ENCODE results near the gene NPHP4.
"Not testable (repeated sequence)": the region's sequence is repeated elsewhere in the genome, so short reads cannot be mapped to it uniquely, and the experiment has no call there.

Gene NPHP4

DNA sequence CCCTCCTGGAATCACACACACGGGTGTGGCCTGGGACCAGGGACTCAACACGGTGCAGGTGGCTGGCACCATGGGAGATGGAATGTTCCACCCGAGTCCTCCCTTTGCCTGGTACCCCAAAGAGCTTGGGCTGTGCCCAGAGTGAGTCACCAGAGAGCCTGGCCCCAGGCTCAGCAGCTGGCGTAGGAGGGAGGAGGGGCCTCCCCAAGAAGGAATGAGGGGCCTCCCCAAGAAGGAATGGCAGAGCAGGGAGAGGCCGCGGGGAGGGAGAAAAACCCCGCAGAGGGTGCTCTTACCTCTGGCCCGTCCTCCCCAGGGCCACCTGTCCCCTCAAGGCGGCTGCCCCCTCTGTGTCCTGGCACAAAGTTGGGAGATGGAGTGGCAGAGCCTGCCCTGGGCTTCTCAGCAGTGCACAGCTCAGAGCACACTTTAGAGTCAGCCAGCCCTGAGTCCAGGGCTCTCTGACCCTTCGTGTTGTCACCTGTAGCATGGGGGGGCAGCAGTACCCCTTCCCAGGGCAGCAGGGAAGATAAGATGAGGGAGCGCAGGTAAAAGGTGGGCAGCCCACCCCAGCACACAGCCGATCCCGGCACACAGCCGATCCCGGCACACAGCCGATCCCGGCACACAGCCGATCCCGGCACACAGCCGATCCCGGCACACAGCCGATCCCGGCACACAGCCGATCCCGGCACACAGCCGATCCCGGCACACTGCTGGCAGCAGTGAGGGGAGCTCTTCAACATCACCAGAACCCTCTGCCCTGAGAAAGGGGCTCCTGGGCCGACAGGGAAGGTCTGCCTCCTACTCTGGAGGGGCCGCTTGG, 33.3 kb upstream of the NPHP4 start:
- no peak for TF ChIP-seq CTCF (IDR thresholded peaks at IDR 0.05; ENCODE audit: borderline replicate concordance, control extremely low read depth, extremely low read depth, insufficient read depth, missing control alignments)
- no peak for DNase-seq (ENCODE audit: low spot score)
- in situ Hi-C loops (cut with MboI; ENCODE audit: low sequenced_read_pairs, unreplicated experiment), result no loop called here

DNA sequence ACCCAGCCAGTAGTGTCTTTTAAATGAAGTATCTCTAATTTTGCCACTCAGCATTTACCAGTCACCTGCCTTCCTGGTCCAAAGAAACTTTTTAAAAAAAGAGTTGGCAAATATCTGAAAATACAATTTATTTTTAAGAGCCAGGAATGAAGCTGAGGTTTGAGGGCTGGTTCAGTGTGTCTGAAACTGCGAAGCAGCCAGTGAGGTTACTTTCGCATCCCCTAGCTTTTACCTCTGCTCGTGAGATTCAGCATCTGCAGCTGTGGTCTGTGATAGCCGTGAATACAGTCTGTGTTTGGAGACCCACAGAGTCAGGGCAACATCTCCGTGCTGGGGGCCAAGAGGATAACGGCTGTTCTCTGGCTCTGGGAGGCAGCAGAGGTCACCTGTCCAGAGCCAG, 32.2 kb upstream of the NPHP4 start:
- TF ChIP-seq CTCF (IDR thresholded peaks at IDR 0.05; ENCODE audit: borderline replicate concordance, control extremely low read depth, extremely low read depth, insufficient read depth, missing control alignments), result no peak
- no peak for DNase-seq (ENCODE audit: low spot score)
- in situ Hi-C loops (cut with MboI; ENCODE audit: low sequenced_read_pairs, unreplicated experiment), result no loop called here

GRCh38 chr1:6023346-6023745, 31.1 kb upstream of the NPHP4 start:
- DNase-seq (ENCODE audit: low spot score), result no peak
- in situ Hi-C loops (cut with MboI; ENCODE audit: low sequenced_read_pairs, unreplicated experiment), result no loop called here

DNA sequence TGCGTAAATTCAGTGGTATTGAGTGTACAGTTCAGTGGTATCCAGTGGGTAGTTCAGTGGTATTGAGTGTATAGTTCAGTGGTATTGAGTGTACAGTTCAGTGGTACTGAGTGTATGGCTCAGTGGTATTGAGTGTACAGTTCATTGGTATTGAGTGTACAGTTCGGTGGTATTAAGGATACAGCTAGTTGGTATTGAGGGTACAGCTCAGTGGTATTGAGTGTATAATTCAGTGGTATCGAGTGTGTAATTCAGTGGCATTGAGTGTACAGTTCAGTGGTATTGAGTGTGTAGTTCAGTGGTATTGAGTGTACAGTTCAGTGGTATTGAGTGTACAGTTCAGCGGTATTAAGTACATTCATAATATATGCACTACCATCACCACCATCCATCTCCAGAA, 30.0 kb upstream of the NPHP4 start:
- no peak for TF ChIP-seq CTCF (IDR thresholded peaks at IDR 0.05; ENCODE audit: borderline replicate concordance, control extremely low read depth, extremely low read depth, insufficient read depth, missing control alignments)
- in situ Hi-C loops (cut with MboI; ENCODE audit: low sequenced_read_pairs, unreplicated experiment), result no loop called here

More at GRCh38 chr1:6023346-6023745, 31.1 kb upstream of the NPHP4 start:
- TF ChIP-seq CTCF (IDR thresholded peaks at IDR 0.05; ENCODE audit: borderline replicate concordance, control extremely low read depth, extremely low read depth, insufficient read depth, missing control alignments), result no peak

GRCh38 chr1:6019166-6019845, 27.1 kb upstream of the NPHP4 start:
- DNase-seq (ENCODE audit: low spot score), result no peak
- no peak for TF ChIP-seq CTCF (IDR thresholded peaks at IDR 0.05; ENCODE audit: borderline replicate concordance, control extremely low read depth, extremely low read depth, insufficient read depth, missing control alignments)
- in situ Hi-C loops (cut with MboI; ENCODE audit: low sequenced_read_pairs, unreplicated experiment), result no loop called here

More for the DNA sequence above, 30.0 kb upstream of the NPHP4 start:
- no peak for DNase-seq (ENCODE audit: low spot score)

GRCh38 chr1:6017654-6018053, 25.4 kb upstream of the NPHP4 start:
- in situ Hi-C loops (cut with MboI; ENCODE audit: low sequenced_read_pairs, unreplicated experiment); DNase-seq (ENCODE audit: low spot score): not testable (repeated sequence)
